Right lung (tissue), 10 donors: ENCODE results near the gene RHNO1. TPM values are rescaled to one million over a fixed set of nuclear protein-coding genes. Genes with fewer than 3 reads are reported as not detected.
A peak's percentile ranks its signal among the peaks of the same experiment; 100 is the strongest.

Experiments
- DNase-seq, 2 donors: peaks; one replicate each; pipeline ENCODE4 v3.0.0-alpha.2; 2013
- long read RNA-seq, 8 donors: transcript quantifications; one replicate each; lab custom pipeline, GENCODE V29; 2026
- polyA plus RNA-seq, 5 donors: library from polyadenylated mRNA; unstranded; fragments of 120-200 nt; gene quantifications; one replicate each; pipeline versions ENCODE4 v1.2.1 to v1.2.3, GENCODE V29; 2013; ENCODE audit warnings: inconsistent platforms in 1 of 5, low replicate concordance in 1 of 5; ENCODE audit not compliant: insufficient read length in 5 of 5, insufficient read depth in 1 of 5

RHNO1 gene, protein sequence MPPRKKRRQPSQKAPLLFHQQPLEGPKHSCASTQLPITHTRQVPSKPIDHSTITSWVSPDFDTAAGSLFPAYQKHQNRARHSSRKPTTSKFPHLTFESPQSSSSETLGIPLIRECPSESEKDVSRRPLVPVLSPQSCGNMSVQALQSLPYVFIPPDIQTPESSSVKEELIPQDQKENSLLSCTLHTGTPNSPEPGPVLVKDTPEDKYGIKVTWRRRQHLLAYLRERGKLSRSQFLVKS
- polyA plus RNA-seq: 10 to 100 TPM; 34.4 to 42.5 (median 41.5) TPM
- long read RNA-seq, donor 1, transcript RHNO1-210 (1 exons, 1,008 nt): major isoform, 22 of 46 reads
- long read RNA-seq, donor 1, transcript RHNO1-204 (3 exons, 1,870 nt): minor isoform, 15 of 46 reads
- long read RNA-seq, donor 1, partial matches to known transcripts: 7 of 46 reads
- long read RNA-seq, donor 1, other reads (novel, unspliced or antisense): 0 of 46 reads
- long read RNA-seq, donor 2, transcript RHNO1-210 (1 exons, 1,008 nt): minor isoform, 7 of 16 reads
- long read RNA-seq, donor 2, transcript RHNO1-204 (3 exons, 1,870 nt): major isoform, 8 of 16 reads
- long read RNA-seq, donor 2, partial matches to known transcripts: 0 of 16 reads
- long read RNA-seq, donor 2, other reads (novel, unspliced or antisense): 0 of 16 reads
- long read RNA-seq, donor 3, transcript RHNO1-204 (3 exons, 1,870 nt): minor isoform, 7 of 24 reads
- long read RNA-seq, donor 3, transcript RHNO1-210 (1 exons, 1,008 nt): major isoform, 14 of 24 reads
- long read RNA-seq, donor 3, partial matches to known transcripts: 0 of 24 reads
- long read RNA-seq, donor 3, other reads (novel, unspliced or antisense): 0 of 24 reads
- long read RNA-seq, donor 4, transcript RHNO1-210 (1 exons, 1,008 nt): major isoform, 10 of 18 reads
- long read RNA-seq, donor 4, transcript RHNO1-204 (3 exons, 1,870 nt): minor isoform, 6 of 18 reads
- long read RNA-seq, donor 4, partial matches to known transcripts: 0 of 18 reads
- long read RNA-seq, donor 4, other reads (novel, unspliced or antisense): 0 of 18 reads
- long read RNA-seq, donor 5, transcript RHNO1-210 (1 exons, 1,008 nt): minor isoform, 10 of 29 reads
- long read RNA-seq, donor 5, transcript RHNO1-204 (3 exons, 1,870 nt): major isoform, 16 of 29 reads
- long read RNA-seq, donor 5, partial matches to known transcripts: 0 of 29 reads
- long read RNA-seq, donor 5, other reads (novel, unspliced or antisense): 0 of 29 reads
- long read RNA-seq, donor 6, transcript RHNO1-204 (3 exons, 1,870 nt): minor isoform, 9 of 23 reads
- long read RNA-seq, donor 6, transcript RHNO1-210 (1 exons, 1,008 nt): major isoform, 10 of 23 reads
- long read RNA-seq, donor 6, partial matches to known transcripts: 0 of 23 reads
- long read RNA-seq, donor 6, other reads (novel, unspliced or antisense): 0 of 23 reads
- long read RNA-seq, donor 7, partial matches to known transcripts: 0 of 7 reads
- long read RNA-seq, donor 7, other reads (novel, unspliced or antisense): 0 of 7 reads
- long read RNA-seq, donor 8, transcript RHNO1-204 (3 exons, 1,870 nt): minor isoform, 9 of 23 reads
- long read RNA-seq, donor 8, transcript RHNO1-210 (1 exons, 1,008 nt): major isoform, 12 of 23 reads
- long read RNA-seq, donor 8, partial matches to known transcripts: 0 of 23 reads
- long read RNA-seq, donor 8, other reads (novel, unspliced or antisense): 0 of 23 reads

DNA sequence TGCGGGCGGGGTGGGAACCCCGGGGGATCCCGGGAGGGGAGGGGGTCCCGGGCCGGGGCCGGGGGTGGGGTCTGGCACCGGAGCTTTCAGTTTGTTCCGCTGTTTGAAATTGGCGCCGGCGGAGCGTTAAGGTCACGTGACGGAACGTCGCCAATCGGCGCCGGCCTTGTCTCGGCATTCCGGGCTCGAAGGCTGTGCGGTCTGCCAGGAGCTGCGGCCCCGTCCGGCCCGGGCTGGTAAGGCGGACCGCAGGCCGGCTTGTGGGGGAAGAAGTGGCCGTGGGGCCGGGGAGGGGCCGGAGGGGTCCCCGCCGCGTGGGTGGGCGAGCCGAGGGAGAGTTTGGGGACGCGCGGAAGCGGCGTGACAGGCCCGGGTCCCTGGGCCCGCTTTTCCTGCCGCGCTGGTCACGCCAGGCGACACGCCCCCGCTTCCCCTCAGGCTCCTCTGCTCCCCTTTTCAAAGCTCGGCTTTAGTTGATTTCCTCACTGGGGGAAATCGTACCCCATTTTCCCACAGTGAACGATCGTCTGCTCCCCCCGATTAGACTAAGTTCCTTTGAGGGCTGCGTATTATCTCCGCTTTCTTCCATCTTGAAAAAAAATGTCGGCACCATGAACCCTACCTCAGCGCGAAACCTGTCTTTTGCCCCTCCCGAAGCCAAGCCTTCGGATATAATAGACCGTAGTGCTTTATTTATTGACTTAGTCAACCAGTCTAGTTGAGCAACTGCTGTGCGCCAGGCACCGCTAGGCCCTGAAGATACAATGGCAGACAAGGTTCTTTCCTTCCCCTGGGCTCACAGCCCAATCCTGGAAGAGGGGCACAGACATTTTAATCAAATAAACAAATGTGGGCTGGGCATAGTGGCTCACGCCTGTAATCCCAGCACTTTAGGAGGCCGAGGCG, at the start of gene RHNO1, which contains the start of gene FOXM1:
Gene RHNO1, plus strand, starts transcription at position 177 of the 906 bp plus-strand sequence. CDS start 8,144 bp downstream, outside the sequence.
Gene FOXM1, minus strand, starts transcription at position 128 of the 906 bp plus-strand sequence. CDS start 2,696 bp downstream, outside the sequence.
- DNase-seq: peak; percentile 91 to 93

DNA sequence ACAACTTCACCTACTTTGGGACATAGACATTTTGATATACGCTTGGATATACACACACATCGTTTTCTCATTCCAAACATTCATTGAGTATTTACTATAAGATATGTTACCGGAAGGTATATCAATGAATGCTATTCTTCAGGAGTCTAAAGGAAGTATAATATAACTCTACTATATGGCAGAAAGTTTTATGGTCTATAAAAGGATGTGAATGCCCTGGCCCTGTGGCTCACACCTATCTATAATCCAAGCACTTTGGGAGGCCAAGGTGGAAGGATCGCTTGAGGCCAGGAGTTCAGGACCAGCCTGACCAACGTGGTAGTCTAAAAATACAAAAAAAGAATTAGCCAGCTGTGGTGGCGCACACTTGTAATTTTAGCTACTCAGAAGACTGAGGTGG, 47.7 kb upstream of the RHNO1 start:
- DNase-seq: no peak

DNA sequence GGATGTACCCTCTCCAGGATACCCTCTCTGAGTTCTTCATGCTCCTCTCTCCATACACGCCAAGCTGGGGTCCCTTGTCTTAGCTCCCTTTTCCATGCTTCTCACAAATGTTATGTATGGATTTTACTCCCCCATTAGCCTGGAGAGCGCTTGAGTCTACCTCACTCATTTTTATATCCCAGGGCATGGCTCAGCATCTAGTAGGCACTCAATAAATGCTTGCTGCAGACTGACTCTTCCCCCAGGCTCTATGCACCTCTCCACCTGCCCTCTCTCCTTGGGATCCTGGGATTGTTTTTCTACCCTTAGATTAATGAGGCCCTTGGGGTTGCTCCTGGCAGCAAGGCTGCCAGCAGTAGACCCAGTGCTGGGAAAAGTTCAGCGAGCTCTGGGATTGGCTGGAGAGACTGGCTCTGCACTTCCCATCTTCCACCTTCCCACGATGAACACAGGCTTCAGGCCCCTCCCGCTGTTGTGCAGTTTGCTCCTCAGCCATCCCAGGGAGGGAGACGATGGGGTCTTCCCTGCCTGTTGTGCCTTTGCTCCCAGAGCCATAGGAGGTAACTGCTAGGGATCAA, 44.4 kb upstream of the RHNO1 start:
- no peak for DNase-seq

DNA sequence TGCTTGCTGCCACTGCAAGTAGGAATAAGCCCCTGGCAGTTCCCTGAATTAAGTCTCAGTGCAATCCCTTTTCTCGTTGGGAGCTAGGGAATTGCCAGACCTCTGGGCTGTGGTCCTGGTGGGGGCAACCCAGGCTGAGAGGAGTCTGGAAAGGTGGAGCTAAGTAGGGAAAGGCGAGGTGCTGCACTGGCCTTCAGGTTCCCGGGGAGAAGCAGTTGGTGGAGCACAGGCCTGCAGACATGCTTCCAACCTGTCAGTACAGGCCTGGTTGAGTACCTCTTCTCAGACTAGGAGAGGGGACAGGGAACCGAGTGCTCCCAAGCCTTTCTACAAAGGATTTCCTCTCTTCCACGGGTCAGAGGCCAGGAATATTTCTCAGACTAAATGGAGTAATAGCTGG, 43.7 kb upstream of the RHNO1 start:
- DNase-seq: no peak

DNA sequence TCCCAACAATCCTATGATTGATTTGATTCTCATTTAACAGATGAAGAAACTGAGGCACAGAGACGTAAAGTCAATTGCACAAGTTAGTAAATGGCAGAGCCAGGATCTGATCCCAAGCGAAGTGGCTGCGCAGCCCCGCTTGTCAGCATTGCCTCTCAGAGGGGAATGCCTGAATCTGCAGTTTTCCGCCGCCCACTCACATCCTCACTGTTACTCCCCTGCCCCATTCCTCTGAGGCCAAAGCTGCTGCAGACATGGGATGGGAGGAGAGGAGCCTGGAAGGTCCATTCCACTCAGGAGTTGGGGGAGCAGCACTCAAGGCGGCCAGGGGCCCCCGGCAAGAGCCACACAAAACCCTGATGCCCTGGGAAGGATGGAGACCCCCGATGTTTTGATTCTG, 43.2 kb upstream of the RHNO1 start:
- no peak for DNase-seq

DNA sequence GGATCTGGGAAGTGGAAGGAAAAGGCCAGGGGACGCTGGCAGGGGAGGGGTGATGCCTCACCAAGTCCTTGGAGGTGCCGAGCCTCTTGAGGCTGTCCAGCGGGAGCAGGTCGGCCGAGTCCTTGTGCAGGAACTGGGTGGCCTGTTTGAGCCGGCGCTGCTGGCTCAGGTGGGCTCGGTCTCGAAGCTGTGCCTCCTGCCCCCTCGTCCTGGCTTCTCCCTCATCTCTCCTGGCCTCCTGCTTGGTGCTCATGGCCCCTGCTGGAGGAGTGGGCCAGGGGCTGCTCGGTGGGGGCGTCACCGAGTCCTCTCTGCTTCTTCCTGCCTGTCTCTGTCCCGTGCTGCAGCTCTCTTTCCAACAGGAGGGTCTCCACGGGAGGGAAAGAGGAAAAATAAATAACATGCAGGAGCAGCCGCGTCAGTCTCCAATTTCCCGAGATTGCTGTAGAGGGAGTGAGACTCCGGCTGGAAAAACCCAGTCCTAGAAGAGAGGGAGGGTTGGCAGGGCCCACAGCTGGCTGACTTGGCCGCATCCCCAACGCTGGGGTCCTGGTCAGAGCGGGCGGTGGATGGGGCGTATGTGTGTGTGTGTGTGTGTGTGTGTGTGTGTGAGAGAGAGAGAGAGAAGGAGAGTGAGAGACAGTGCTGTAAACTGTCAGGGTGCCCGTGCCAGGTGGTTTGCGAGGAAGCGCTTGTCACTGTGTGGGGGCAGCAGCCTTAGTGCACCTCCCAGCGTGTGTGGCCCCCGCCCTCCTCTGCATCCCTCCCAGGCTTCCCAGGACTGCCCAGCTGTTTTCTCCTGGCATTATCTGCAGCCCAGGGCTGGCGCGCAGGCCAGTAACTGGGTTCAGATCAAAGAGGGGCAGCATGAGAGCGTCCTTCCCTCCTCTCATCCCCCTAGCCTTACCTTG, 42.2 kb upstream of the RHNO1 start, which contains the start of gene NRIP2:
Gene NRIP2, minus strand, starts transcription at position 455 of the 911 bp plus-strand sequence. Its CDS starts 52 bp downstream, at position 403.
- DNase-seq: peak; percentile 85 to 87

DNA sequence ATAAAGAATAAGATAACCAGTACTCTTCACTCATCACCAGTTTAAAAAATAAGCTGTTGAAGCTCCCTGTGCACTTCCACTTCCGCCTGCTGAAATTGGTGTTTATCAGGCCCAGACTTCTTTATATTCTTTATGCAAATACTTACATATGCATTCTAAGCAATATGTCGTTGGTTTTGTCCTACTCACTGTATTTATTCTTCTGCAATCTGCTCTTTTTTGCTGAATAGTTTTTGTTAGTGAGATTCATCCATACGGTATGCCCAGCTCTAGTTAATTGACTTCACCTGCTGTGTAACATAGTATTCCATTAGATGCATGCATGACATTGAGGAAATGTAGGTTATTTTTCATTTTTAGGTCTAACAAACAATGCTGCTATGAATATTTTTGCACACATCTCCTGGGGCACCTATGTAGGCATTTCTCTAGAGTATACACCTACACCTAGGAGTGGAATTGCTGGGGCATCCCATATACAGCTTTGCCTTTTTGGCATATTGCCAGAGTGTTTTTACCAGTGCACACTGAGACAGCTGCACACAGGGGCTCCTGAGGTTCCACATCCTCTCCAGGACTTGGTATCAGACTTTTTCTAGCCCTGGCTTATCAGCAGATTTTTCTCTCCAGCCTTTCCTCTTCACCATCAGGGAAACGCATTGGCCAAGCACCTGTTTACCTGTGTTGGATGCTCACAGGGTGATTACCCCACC, 41.2 kb upstream of the RHNO1 start:
- DNase-seq: no peak

DNA sequence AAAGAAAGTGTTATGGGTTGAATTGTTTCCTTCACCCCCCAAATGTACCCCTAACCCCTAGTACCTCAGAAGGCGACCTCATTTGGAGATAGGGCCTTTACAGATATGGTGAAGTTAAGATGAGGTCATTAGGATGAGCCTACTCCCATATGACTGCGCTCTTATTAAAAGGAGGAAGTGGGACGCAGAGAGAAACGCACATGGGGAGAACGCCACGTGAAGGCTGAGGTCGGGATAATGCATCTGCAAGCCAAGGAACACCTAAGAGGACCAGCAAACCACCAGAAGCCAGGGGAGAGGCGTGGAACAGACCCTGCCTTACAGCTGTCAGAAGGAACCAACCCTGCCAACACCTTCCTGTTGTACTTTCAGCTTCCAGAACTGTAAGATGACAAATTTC, 40.4 kb upstream of the RHNO1 start:
- no peak for DNase-seq

DNA sequence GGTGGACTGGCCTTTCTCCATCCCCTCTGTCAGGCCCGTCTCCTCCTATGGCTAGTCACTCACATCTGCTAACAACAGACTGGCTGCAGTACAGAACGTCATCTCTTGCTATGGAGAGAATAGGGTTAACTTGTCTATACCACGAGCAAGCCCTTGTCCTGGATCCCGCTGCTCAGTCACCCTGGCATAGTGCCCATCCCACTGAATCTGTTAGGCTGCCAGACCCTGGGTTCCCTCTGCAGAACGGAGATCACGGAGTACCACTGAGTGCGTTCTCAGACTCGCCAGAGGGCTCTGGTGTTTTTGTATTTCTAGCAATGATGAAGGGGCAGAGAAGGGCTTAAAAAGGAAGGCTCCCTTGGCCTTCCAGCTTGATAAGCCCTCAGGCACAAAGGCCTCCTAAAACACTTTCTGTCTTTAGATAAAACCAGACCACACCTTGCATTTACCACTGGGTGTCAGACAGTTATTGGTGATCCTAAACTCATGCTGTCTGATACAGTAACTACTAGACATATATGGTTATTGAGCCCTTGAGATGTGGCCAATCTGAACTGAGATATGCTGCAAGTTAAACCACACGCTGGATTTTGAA, 35.9 kb upstream of the RHNO1 start:
- no peak for DNase-seq

DNA sequence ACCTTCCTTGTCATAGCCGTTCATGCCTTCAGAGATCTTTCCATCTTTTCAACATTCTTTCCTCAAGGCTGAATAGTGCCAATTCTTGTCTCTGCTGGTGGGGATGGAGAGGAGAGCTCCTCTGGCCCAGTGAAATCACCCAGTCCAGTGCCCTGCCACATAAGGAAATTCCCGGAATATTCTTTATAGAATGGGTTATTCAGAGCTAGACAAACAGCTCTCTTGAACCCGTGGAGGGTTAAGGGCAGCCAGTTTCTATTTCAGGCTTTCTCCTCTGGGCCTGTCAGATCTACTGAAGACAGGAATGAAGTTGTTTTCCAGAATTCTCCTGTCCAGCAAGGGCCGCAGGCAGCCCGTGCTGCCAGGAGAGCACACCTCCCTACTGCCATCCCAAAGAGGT, 34.1 kb upstream of the RHNO1 start:
- DNase-seq: no peak

DNA sequence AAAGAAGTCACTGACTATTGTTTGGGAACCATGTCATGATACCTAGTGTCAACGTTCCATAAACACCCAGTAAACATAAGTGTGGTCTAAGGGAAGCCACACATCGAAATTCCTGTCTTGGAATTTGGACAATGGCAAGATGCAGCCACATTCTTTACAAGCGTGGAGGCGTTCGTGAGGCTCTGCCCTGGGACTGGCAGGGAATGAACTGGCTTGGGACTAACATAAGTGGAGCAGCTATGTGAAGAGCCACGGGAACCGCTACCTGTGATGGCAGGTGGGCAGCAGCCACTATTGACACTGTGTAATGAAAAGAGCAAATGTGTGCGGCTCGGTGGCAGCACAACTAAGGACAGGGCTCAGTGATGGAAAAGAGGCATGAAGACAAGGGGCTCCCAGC, 32.2 kb upstream of the RHNO1 start:
- DNase-seq: no peak

DNA sequence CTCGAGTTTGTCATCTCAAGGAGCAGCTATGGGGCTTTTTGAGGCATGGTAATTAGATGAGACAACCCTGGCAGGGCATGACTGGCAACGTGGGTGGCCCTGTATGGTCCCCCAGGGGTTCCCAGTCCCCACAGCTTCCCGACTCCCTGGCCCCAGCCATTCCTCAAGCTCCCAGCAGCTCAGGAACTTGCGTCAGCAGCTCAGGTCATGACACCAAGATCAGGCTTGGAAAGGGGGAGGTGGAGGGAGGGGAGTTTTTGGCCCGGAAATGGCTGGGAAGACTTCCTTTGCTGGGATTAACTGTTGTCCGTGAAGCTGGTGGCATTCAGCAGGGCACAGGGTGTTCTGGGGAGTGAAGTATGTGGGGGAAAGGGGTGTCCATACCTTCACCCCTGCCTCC, 31.7 kb upstream of the RHNO1 start:
- peak in 1 of 2 donors; percentile 28 for DNase-seq

DNA sequence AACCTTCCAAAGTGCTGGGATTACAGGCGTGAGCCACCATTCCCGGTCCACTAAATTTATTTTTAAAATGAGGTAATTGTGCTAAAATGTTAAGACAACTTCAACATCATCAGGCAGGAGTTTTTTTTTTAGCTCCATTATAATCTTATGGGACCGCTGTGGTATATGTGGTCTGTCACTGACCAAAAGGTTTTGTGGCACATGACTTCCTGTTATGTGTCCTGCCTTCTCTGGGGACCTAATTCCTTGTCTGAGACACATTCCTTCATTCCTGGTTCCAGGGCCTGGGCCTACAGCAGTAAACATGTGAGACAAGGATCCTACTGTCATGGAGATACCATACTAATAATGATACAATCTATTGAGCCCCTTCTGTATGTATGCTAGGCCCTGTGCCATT, 25.1 kb upstream of the RHNO1 start:
- no peak for DNase-seq

DNA sequence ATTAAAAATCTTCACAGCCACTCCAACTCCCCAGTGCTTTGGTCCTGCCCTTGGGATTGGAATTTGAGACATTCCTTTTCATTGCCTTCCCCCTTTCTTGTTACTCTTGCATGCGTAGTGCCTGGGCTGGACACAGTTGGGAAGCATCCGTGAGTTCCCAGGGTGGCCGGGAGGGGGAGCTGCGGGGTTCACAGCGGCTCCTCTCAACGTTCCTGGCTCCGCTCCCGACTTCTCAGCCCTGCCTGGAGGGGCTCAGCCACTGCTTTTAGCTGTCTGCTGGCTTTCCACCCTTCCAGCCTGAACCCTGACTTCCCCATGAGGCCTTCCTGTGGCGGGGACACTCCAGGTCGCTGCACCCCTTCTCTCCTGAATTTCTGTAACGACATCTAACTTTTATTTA, 23.4 kb upstream of the RHNO1 start:
- peak; percentile 72 to 80 for DNase-seq

DNA sequence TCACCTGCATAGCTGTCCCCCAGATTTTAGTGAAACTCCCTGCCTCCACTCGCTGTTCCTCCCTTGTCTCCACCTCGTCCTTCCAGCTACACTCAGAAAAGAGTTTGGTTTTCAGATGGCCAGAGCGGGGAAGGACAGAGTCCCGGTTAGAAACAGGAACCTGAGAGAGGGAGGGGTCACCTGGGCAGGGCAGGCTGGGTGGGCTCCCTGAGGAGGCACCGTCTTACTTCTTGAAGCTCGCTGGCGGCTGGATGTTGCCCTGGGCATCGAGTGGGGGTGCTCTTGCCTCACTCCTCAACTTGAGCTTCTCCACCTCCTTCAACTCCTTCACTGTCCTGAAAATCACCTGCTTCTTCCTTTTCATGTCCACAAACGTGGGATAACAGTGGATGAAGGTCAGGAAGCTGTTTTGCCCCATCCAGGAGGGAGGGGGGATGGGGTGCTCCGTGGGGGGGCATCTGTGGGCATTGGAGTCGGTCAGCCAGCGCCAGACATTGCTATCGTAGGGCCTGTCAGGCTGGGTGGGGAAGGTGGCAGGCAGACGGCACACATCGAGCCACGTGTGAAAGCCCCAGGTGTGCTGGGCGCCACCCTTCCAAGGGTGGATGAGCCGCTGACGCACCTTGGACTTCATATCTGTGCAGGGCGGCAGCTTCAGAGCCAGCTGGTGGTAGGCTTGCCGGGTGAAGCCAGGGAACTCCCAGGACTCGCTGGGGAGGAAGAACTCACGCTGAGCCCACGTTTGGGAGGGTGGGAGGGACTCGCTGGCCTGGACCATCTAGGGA, 22.2 kb upstream of the RHNO1 start:
- no peak for DNase-seq

DNA sequence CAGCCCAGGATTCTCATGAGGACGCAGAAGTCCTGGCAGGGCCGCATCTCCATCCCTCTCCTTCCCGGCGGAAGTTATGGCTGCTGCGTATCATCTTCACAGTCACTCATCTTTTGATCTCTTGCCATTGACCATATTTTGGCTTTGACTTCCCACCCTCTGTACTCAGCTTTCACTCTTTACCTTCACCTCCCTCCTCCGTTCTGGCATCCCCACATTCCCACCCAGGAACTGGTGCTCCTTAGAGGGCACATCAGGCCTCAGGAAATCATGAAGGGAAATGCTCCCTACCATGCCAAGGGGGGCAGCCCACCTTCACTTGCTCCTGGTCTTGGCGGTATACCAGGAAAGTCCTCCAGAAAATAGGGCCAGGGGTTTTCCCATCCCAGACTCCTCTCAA, 21.5 kb upstream of the RHNO1 start:
- DNase-seq: no peak
